Left forelimb (tissue), 1 donor: ENCODE data around the gene RPL18A.

ENCODE experiments used
- DNase-seq: peaks from one replicate; pipeline ENCODE4 v3.0.0-alpha.2; 2018; ENCODE audit warnings: low spot score

RPL18A gene

DNA sequence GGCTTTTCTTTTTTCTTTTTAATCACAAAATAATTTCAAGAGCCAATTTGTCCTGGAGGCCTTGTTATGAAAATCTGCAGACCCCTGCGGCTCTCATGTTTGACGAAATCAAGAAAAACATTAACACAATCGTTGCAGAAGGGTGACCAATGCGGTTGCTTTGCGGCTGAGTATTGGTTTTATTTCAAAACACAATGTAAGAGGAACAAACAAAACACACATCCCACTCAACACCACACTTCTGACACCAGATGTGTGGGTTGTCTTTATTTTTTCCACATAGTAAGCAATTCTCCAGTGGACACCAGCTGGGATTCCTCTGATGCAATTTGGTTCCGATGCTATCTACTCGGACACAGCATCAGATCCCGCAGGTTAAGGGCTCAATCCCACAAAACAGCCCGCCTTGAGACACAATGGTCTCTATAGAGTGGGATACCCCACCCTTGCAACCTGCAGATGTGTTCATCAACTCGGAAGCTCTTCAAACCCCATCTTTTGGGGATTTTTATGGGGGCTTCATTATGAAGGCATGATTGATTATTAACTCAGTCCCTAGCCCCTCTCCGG lies 51.2 kb downstream of the RPL18A start:
- no peak for DNase-seq
